NB4 (cell line): ENCODE measurements around the gene MACROD2.

Experiments used
- MYC ChIP-seq: IDR thresholded peaks from 2 replicates; pipeline ENCODE4 v1.6.1; 2011; ENCODE audit warnings: low read depth, low read length
- POLR2A ChIP-seq: IDR thresholded peaks from 2 replicates; pipeline ENCODE4 v1.6.1; 2011; ENCODE audit warnings: mild to moderate bottlenecking; ENCODE audit not compliant: insufficient read length; ENCODE audit errors: extremely low read depth
- TF ChIP-seq, protein P1 (sequence below): IDR thresholded peaks from 2 replicates; pipeline ENCODE4 v1.6.1; 2011; ENCODE audit warnings: low read depth, low read length
- TF ChIP-seq, protein P2 (sequence below): IDR thresholded peaks from one replicate; pipeline ENCODE4 v1.5.1; 2012; ENCODE audit warnings: low read depth, low read length

DNA sequence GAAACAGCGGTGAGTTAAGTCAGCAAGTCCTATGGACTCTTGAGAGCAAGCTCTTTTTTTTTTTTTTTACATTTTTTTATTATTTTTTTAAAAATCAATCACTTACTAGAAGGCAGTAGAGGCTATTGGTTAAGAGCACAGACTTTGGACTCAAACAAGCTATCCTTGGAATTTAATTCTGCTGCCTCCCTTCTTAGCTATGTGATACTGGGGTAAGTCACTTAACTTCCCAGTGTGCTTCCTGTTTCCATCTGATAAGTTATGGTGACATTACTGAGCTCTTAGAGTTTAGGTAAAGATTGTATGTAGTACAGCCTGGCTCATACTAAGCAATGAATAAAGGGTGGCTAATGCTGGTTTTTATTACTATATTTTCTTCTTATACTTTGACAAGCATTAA, 1112.6 kb downstream of the MACROD2 start:
- TF ChIP-seq, protein P1, sequence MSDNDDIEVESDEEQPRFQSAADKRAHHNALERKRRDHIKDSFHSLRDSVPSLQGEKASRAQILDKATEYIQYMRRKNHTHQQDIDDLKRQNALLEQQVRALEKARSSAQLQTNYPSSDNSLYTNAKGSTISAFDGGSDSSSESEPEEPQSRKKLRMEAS = no peak
- TF ChIP-seq, protein P2, sequence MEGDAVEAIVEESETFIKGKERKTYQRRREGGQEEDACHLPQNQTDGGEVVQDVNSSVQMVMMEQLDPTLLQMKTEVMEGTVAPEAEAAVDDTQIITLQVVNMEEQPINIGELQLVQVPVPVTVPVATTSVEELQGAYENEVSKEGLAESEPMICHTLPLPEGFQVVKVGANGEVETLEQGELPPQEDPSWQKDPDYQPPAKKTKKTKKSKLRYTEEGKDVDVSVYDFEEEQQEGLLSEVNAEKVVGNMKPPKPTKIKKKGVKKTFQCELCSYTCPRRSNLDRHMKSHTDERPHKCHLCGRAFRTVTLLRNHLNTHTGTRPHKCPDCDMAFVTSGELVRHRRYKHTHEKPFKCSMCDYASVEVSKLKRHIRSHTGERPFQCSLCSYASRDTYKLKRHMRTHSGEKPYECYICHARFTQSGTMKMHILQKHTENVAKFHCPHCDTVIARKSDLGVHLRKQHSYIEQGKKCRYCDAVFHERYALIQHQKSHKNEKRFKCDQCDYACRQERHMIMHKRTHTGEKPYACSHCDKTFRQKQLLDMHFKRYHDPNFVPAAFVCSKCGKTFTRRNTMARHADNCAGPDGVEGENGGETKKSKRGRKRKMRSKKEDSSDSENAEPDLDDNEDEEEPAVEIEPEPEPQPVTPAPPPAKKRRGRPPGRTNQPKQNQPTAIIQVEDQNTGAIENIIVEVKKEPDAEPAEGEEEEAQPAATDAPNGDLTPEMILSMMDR = no peak
- TF ChIP-seq POLR2A (no peak), MYC (no peak)
